LNCaP clone FGC (cell line): ENCODE data around the gene CRABP2.
A peak's percentile ranks its signal among the peaks of the same experiment; 100 is the strongest.

Experiments used
- DNase-seq: peaks from one replicate; pipeline ENCODE4 v3.0.0-alpha.2; 2011; ENCODE audit warnings: low read depth
- H3K4me3 ChIP-seq: 2 replicates; pipeline ENCODE4 v1.5.1; 2011; ENCODE audit warnings: mild to moderate bottlenecking, low read depth, low read length, control low read depth
- TF ChIP-seq, protein P1 (sequence below): IDR thresholded peaks from 2 replicates; pipeline ENCODE4 v1.5.1; 2012; ENCODE audit warnings: mild to moderate bottlenecking; ENCODE audit not compliant: control insufficient read depth, insufficient read depth; ENCODE audit errors: extremely low read depth

The CRABP2 gene

DNA sequence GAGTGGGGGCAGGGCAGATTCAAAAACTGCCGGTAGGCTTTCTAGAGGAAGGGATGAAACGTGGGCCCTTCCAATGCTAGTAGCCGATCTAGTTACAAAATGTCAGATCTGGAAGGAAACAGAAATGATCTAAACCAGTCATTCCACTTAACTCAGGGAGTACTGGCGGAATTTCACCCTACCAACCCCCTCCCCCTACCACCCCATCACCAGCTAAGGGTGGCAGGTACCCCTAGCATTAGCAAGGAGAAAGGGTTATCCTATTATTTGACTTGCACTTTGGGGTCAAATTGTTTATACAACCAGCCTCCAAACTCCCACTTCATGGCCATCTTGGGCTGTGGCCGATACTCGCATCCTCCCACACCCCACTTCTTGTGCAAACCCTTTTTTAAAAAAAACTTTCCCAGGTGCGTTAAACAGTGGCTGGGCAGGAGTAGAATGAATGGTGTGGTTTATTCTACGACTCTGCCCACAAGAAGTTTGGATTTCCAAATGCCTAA lies 36.1 kb upstream of the CRABP2 start:
- no peak for DNase-seq
- TF ChIP-seq, protein P1, sequence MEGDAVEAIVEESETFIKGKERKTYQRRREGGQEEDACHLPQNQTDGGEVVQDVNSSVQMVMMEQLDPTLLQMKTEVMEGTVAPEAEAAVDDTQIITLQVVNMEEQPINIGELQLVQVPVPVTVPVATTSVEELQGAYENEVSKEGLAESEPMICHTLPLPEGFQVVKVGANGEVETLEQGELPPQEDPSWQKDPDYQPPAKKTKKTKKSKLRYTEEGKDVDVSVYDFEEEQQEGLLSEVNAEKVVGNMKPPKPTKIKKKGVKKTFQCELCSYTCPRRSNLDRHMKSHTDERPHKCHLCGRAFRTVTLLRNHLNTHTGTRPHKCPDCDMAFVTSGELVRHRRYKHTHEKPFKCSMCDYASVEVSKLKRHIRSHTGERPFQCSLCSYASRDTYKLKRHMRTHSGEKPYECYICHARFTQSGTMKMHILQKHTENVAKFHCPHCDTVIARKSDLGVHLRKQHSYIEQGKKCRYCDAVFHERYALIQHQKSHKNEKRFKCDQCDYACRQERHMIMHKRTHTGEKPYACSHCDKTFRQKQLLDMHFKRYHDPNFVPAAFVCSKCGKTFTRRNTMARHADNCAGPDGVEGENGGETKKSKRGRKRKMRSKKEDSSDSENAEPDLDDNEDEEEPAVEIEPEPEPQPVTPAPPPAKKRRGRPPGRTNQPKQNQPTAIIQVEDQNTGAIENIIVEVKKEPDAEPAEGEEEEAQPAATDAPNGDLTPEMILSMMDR: no peak
- H3K4me3 ChIP-seq: peak overlapping the region; percentile 41

DNA sequence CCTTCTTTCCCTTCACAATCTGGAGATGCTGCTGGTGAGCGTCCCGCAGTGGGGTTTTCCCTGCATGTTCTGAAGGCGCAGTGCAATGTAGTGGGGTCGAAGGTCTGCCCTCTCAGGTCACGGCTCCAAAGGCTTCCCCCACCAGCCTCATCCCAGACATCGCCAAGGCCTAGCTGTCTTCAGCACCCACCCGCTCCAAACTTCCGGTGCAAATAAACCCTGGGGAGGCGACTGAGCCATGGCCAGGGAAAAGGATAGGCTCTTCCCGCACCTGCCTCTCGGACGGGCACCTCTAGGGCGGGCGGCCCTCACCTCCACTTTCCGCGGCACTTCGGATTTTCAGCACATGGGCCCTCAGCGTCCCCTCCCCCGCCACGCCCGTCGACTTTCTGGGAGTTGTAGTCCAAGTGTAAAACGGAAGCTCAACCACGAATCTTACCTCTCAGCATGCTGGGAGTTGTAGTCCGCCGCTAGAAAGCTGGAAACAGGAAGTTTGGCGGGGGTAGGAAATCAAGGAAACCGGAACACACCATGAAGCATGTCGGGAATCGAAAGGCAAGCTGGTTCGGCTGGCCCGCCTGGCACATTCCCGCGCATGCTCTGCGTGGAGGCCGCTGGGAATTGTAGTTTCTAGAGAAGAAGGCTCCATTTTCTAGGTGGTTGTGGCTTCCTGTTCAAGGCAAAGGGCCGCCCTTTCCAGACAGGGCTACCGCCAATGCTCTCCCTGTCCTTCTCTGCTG lies 35.5 kb upstream of the CRABP2 start, which contains the start of gene MRPL24:
MRPL24 (minus strand) TSS at position 348 of the 740 bp plus-strand sequence. CDS start 2,384 bp downstream, outside the sequence.
- peak; percentile 100 for DNase-seq
- H3K4me3 ChIP-seq: peak within 1 kb of the TSS; percentile 85
- TF ChIP-seq, protein P1: no peak

DNA sequence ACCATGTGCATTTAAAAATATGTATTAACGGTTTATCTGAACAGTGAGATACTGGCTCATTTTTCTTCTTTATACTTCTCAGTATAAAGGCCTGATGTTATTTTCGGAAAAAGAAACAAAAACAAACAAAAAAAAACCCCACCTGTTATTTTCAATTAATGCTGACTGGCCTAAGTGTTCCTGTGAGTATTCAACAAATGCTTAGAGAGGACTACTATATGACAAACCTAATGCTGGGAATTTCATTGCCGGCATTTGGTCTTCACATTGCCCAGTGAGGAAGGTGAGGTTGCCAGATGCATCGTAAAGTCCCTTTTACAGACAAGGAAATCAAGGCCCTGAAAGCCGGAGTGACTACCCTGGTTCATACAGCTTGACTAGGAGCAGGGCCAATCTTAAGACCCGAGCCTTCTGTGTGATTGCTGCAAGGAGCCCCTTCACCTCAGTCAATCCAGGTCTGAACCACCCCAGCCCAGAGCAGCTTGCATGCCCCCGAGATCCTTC lies 34.9 kb upstream of the CRABP2 start:
- peak overlapping the region; percentile 85 for H3K4me3 ChIP-seq
- TF ChIP-seq, protein P1: no peak
- no peak for DNase-seq

- TF ChIP-seq, protein P1: no peak
- DNase-seq: no peak
- no peak overlapping the region for H3K4me3 ChIP-seq
Observed at GRCh38 chr1:156738916-156739315, 33.5 kb upstream of the CRABP2 start.

GRCh38 chr1:156738407-156738806 lies 33.0 kb upstream of the CRABP2 start:
- DNase-seq: no peak
- no peak overlapping the region for H3K4me3 ChIP-seq
- TF ChIP-seq, protein P1: no peak

DNA sequence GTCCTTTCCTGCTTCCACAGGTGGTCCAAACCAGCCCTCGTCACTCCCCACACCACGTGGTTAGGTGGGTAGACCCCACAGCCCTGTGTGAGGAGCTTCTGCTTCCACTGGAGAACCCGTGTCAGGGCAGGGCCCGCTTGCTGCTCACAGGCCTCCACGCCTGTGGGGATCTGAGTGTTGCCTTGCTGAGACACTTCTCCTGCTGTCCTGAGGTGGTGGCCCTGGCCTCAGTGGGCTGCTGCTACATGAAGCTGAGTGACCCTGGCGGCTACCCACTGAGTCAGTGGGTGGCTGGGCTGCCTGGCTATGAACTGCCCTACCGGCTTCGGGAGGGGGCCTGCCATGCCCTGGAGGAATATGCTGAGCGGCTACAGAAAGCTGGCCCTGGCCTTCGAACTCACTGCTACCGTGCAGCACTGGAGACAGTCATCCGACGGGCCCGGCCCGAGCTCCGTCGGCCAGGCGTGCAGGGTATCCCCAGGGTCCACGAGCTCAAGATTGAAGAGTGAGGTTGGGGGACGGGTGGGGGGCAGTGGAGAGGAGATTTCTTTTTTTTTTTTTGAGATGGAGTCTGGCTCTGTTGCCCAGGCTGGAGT lies 28.7 kb upstream of the CRABP2 start:
- DNase-seq: no peak
- TF ChIP-seq, protein P1: no peak
- H3K4me3 ChIP-seq: no peak overlapping the region
